K562 (cell line): ENCODE results near the gene UNC50. TPM values are rescaled to one million over a fixed set of nuclear protein-coding genes. Genes with fewer than 3 reads are reported as not detected.
A peak's percentile ranks its signal among the peaks of the same experiment; 100 is the strongest.

ENCODE experiments used
- ATAC-seq: fragments of 200-7000 bp; cut with Tn5 transposase; 3 replicates; pipeline ENCODE4 v1.9.1; 2020; ENCODE audit warnings: moderate library complexity
- BruUV-seq: library from RNA; stranded (reverse); fragments of 400-500 nt; replicated peaks from 2 replicates; lab custom pipeline; 2021; lab: Mats Ljungman, UMichigan
- CTCF ChIA-PET: fragments of 300-600 bp; formaldehyde crosslinking; extraction: SDS; loops from one replicate; lab custom pipeline; 2021; ENCODE audit warnings: low intra/inter-chr PET ratio; lab: Yijun Ruan, JAX
- POLR2A ChIA-PET: fragments of 300-600, 350-650 bp; sonication (Branson Sonifier 250); formaldehyde crosslinking; extraction: SDS; loops from one replicate; lab custom pipeline; 2021; ENCODE audit warnings: antibody characterized with exemption, inconsistent platforms; lab: Yijun Ruan, JAX
- DNase-seq, 4 experiments: peaks; one replicate each; pipeline versions ENCODE4 v3.0.0 to v3.0.0-alpha.2; 2011 to 2018; ENCODE audit warnings: low spot score in 3 of 4, mixed read lengths in 3 of 4; ENCODE audit errors: extremely low read depth in 1 of 4
- FAIRE-seq: peaks from 2 replicates; lab custom pipeline; 2011; peaks lifted over from hg19 to GRCh38; lab: Jason Lieb, UNC
- H2AFZ ChIP-seq: 2 replicates; pipeline ENCODE4 v1.6.0; 2011; ENCODE audit warnings: low read depth, low read length, control low read depth, inconsistent platforms
- H3K27ac ChIP-seq: fragments of 200-600 bp; 3 replicates; pipeline ENCODE4 v1.8.0; 2011; ENCODE audit warnings: low read depth, mild to moderate bottlenecking, control low read depth, inconsistent platforms, low read length, moderate library complexity, mixed read lengths; ENCODE audit errors: extremely low read depth
- H3K27me3 ChIP-seq, 2 experiments: fragments of 300-600 bp in 1 of 2; 2 replicates in 1 of 2; 3 replicates in 1 of 2; pipeline versions ENCODE4 v1.6.0 to v1.8.0; 2011; ENCODE audit warnings: inconsistent platforms in 2 of 2, low read length in 2 of 2, mild to moderate bottlenecking in 1 of 2, mixed read lengths in 1 of 2, moderate library complexity in 1 of 2; ENCODE audit not compliant: control insufficient read depth in 2 of 2, insufficient read depth in 2 of 2
- H3K36me3 ChIP-seq: fragments of 300-600 bp; 3 replicates; pipeline ENCODE4 v1.8.0; 2011; ENCODE audit warnings: mild to moderate bottlenecking, low read length, inconsistent platforms; ENCODE audit not compliant: control insufficient read depth, insufficient read depth
- H3K4me1 ChIP-seq, 2 experiments: fragments of 200-600 bp in 1 of 2; replicated peaks in 1 of 2; 2 replicates in 1 of 2; 3 replicates in 1 of 2; pipeline versions ENCODE4 v1.5.1 to v1.8.0; 2011; ENCODE audit warnings: inconsistent platforms in 2 of 2, low read length in 2 of 2, mild to moderate bottlenecking in 1 of 2, mixed read lengths in 1 of 2, moderate library complexity in 1 of 2; ENCODE audit not compliant: control insufficient read depth in 2 of 2, insufficient read depth in 2 of 2
- H3K4me2 ChIP-seq: 2 replicates; pipeline ENCODE4 v1.6.1; 2011; ENCODE audit warnings: low read length, control low read depth, inconsistent platforms, mixed read lengths; ENCODE audit not compliant: insufficient read depth
- H3K4me3 ChIP-seq: fragments of 200-600 bp; sonication (generic), shearing (Covaris generic); 2 replicates; pipeline ENCODE4 v1.5.1; 2016; ENCODE audit warnings: control low read depth, inconsistent platforms
- H3K79me2 ChIP-seq: fragments of 200-600 bp; 3 replicates; pipeline ENCODE4 v1.8.0; 2011; ENCODE audit warnings: low read length, inconsistent platforms; ENCODE audit not compliant: control insufficient read depth, insufficient read depth
- H3K9ac ChIP-seq, 2 experiments: 2 replicates each; pipeline versions ENCODE4 v1.6.0 to v1.6.1; 2011; ENCODE audit warnings: low read depth in 2 of 2, low read length in 2 of 2, control low read depth in 1 of 2, inconsistent platforms in 1 of 2, mild to moderate bottlenecking in 1 of 2, mixed read lengths in 1 of 2; ENCODE audit not compliant: insufficient read depth in 1 of 2
- H3K9me1 ChIP-seq: one replicate; pipeline ENCODE4 v1.6.0; 2011; ENCODE audit warnings: inconsistent platforms, mild to moderate bottlenecking, low read length, moderate library complexity; ENCODE audit not compliant: control insufficient read depth, insufficient read depth
- H3K9me3 ChIP-seq: replicated peaks from 2 replicates; pipeline ENCODE4 v1.5.1; 2011; ENCODE audit warnings: low read depth, low read length, inconsistent platforms; ENCODE audit not compliant: control insufficient read depth, insufficient read depth
- H4K20me1 ChIP-seq: replicated peaks from 2 replicates; pipeline ENCODE4 v1.6.1; 2011; ENCODE audit warnings: low read length, inconsistent platforms, mixed read lengths; ENCODE audit not compliant: control insufficient read depth, insufficient read depth
- C11orf30 ChIP-seq: fragments of 450-650 bp; IDR thresholded peaks from 2 replicates; pipeline ENCODE4 v1.6.1; 2016; ENCODE audit warnings: low read depth, mild to moderate bottlenecking
- CCAR2 ChIP-seq: fragments of 200-400 bp; formaldehyde crosslinking; IDR thresholded peaks from 2 replicates; pipeline ENCODE4 v1.6.1; 2017; ENCODE audit warnings: mild to moderate bottlenecking, low read depth, low read length
- DPF2 ChIP-seq: fragments of 450-650 bp; IDR thresholded peaks from 2 replicates; pipeline ENCODE4 v1.6.1; 2016
- E2F6 ChIP-seq, 2 experiments: IDR thresholded peaks; 2 replicates each; pipeline ENCODE4 v1.6.1; 2011; ENCODE audit warnings: borderline replicate concordance in 1 of 2, control low read depth in 1 of 2, low read depth in 1 of 2, low read length in 1 of 2, mild to moderate bottlenecking in 1 of 2, mixed read lengths in 1 of 2, moderate library complexity in 1 of 2; ENCODE audit not compliant: insufficient read depth in 1 of 2, insufficient read length in 1 of 2, poor library complexity in 1 of 2, severe bottlenecking in 1 of 2; ENCODE audit errors: extremely low read depth in 1 of 2
- E2F8 ChIP-seq: fragments of 450-650 bp; IDR thresholded peaks from 2 replicates; pipeline ENCODE4 v1.7.1; 2018; ENCODE audit warnings: mild to moderate bottlenecking, low read depth; ENCODE audit not compliant: partially characterized antibody
- LCOR ChIP-seq: sonication (generic); formaldehyde crosslinking; IDR thresholded peaks from 2 replicates; pipeline ENCODE4 v1.8.0; 2022; ENCODE audit warnings: mild to moderate bottlenecking, missing genetic modification reagents
- PCBP1 ChIP-seq: fragments of 200-400 bp; formaldehyde crosslinking; IDR thresholded peaks from 2 replicates; pipeline ENCODE4 v1.6.1; 2018; ENCODE audit warnings: mild to moderate bottlenecking, low read depth, low read length; ENCODE audit not compliant: poor library complexity, severe bottlenecking
- PYGO2 ChIP-seq: fragments of 450-650 bp; IDR thresholded peaks from 2 replicates; pipeline ENCODE4 v1.6.1; 2016; ENCODE audit warnings: mild to moderate bottlenecking, missing genetic modification characterization, moderate library complexity, missing compliant biosample characterization
- SMC3 ChIP-seq: conservative IDR thresholded peaks from 2 replicates; pipeline ENCODE4 v1.6.1; 2011; ENCODE audit warnings: low read depth, low read length, improper control_type of control experiment; ENCODE audit not compliant: insufficient read depth
- STAT5B ChIP-seq: fragments of 250-450 bp; sonication (Bioruptor Pico); IDR thresholded peaks from 2 replicates; pipeline ENCODE4 v1.8.0; 2021; ENCODE audit warnings: mild to moderate bottlenecking, inconsistent platforms
- ZKSCAN3 ChIP-seq: fragments of 250-450 bp; sonication (Bioruptor Pico); IDR thresholded peaks from 2 replicates; pipeline ENCODE4 v1.4.0; 2020
- ZNF277 ChIP-seq: fragments of 250-450 bp; sonication (Bioruptor Pico); IDR thresholded peaks from 2 replicates; pipeline ENCODE4 v1.8.0; 2022; ENCODE audit warnings: inconsistent platforms, mild to moderate bottlenecking, moderate library complexity, borderline replicate concordance
- ZNF512 ChIP-seq: IDR thresholded peaks from 2 replicates; pipeline ENCODE4 v1.6.1; 2016; ENCODE audit warnings: missing genetic modification characterization, missing compliant biosample characterization
- ZNF699 ChIP-seq: fragments of 250-450 bp; sonication (Bioruptor Pico); IDR thresholded peaks from 2 replicates; pipeline ENCODE4 v1.8.0; 2021; ENCODE audit warnings: mild to moderate bottlenecking, moderate library complexity; ENCODE audit not compliant: insufficient replicate concordance
- ZZZ3 ChIP-seq: fragments of 450-650 bp; IDR thresholded peaks from 2 replicates; pipeline ENCODE4 v1.6.1; 2016; ENCODE audit warnings: antibody characterized with exemption, mild to moderate bottlenecking, moderate library complexity
- WGBS: fragments of 100-300 bp; shearing (Covaris generic); methylation state at CpG from one replicate; pipeline ENCODE4 v1.1.6; 2016; ENCODE audit warnings: low coverage, mixed read lengths; ENCODE audit not compliant: insufficient coverage; ENCODE audit errors: missing lambda C conversion rate; 5-methylcytosine and 5-hydroxymethylcytosine counted together
- in situ Hi-C: fragments of 300-500 bp; cut with MboI; formaldehyde crosslinking; loops from 4 replicates; pipeline ENCODE4 v1.15.0; 2018; ENCODE audit warnings: inconsistent platforms, mixed read lengths
- intact Hi-C: fragments of 100-400 bp; cut with micrococcal nuclease; formaldehyde crosslinking; loops from 2 replicates; pipeline ENCODE4 v1.14.2; 2022
- polyA plus RNA-seq, 8 experiments: library from polyadenylated mRNA; depleted of rRNA in 4 of 8; stranded (reverse) in 5 of 8; unstranded in 3 of 8; fragments of >200 nt; fragmentation: Nextera tagmentation in 2 of 8; fragmentation: Illumina TruSeq in 1 of 8; extraction: Ambion mirVana in 2 of 8; extraction: Trizol in 1 of 8; gene quantifications; 2 replicates each; pipeline versions ENCODE4 v1.2.1 to v1.2.3, GENCODE V29; 2011 to 2014; ENCODE audit warnings: inconsistent platforms in 1 of 8, missing spikeins in 1 of 8
- total RNA-seq, 7 experiments: library from RNA; depleted of rRNA in 6 of 7; stranded (reverse); fragments of >200 nt in 6 of 7; fragmentation: Illumina TruSeq in 2 of 7; extraction: Trizol in 2 of 7; gene quantifications; 2 replicates each; pipeline versions ENCODE4 v1.2.1 to v1.2.3, GENCODE V29; 2011 to 2021; ENCODE audit warnings: low replicate concordance in 1 of 7

The UNC50 gene
- total and polyA plus RNA-seq, 9 of the 15 experiments (the other 6 are each of a cell fraction or from before 2014, with no cell fraction given): 30.0 to 52.9 (median 35.9) TPM

GRCh38 chr2:98571796-98572195 lies 36.6 kb upstream of the UNC50 start:
- no peaks in the 10 kb centered on the region for H3K9me3 ChIP-seq
- no peak for ATAC-seq
- CTCF ChIA-PET: no interaction called here
- H3K27me3 ChIP-seq: no peaks in the 10 kb centered on the region
- POLR2A ChIA-PET: interaction anchor here (0.6 to 0.7 kb wide), 2 partner anchors 83 to 179 kb away, joined by 3 to 4 read pairs; no protein-coding TSS in a partner anchor
- no peak overlapping the region for H3K4me3 ChIP-seq
- no peaks in the 10 kb centered on the region for H3K79me2 ChIP-seq
- in situ Hi-C loops (no loop called here), intact Hi-C loops (no loop called here)
- no peaks in the 10 kb centered on the region; the same call in 1 of the 2 replicates for H4K20me1 ChIP-seq
- no peak overlapping the region for H3K27ac ChIP-seq
- no peak for DNase-seq
- no TSS peak for BruUV-seq
- no peak overlapping the region for H3K4me2 ChIP-seq
- no peaks in the 10 kb centered on the region for H3K4me1 ChIP-seq
- peaks cover 23% of the 10 kb centered on the region; the same call in 2 of the 3 replicates for H3K36me3 ChIP-seq
- H3K9me1 ChIP-seq: no peaks in the 10 kb centered on the region
- no peak overlapping the region for H2AFZ ChIP-seq
- H3K9ac ChIP-seq: peak overlapping the region in 1 of 2 experiments; percentile 11; a peak in 1 of 4 replicates
- WGBS: 91% methylated on average over 9 of the region's 9 CpGs
- FAIRE-seq: no peak
- TF ChIP-seq ZNF277 (CRISPR knock-in tag) (no peak), E2F6 (IDR thresholded peaks at IDR 0.05; ENCODE audit: borderline replicate concordance in 1 of 2, extremely low read depth in 1 of 2, insufficient read depth in 1 of 2, insufficient read length in 1 of 2, low read depth in 1 of 2, low read length in 1 of 2, poor library complexity in 1 of 2, severe bottlenecking in 1 of 2) (no peak), ZNF699 (no peak), CCAR2 (no peak), E2F8 (no peak), LCOR (no peak), PYGO2 (tag) (no peak), ZNF512 (tag) (no peak), ZZZ3 (no peak), SMC3 (no peak), DPF2 (no peak), C11orf30 (no peak), STAT5B (CRISPR knock-in tag) (no peak), ZKSCAN3 (no peak), PCBP1 (no peak)
